CD14-positive monocyte (primary cell): ENCODE measurements around the gene CTSO. TPM values are rescaled to one million over a fixed set of nuclear protein-coding genes. Genes with fewer than 3 reads are reported as not detected.

ENCODE experiments used
- DNase-seq, 3 donors: peaks; one replicate each; pipeline ENCODE4 v3.0.0-alpha.2; 2011 to 2022
- H2AFZ ChIP-seq: 2 replicates; pipeline ENCODE4 v1.6.0; 2012; ENCODE audit warnings: mild to moderate bottlenecking, low read depth, low read length, inconsistent platforms; ENCODE audit not compliant: insufficient read depth, poor library complexity, severe bottlenecking
- H3K27ac ChIP-seq, 2 donors: 1 replicate in 1 of 2; 2 replicates in 1 of 2; pipeline ENCODE4 v1.5.1; 2012 to 2013; ENCODE audit warnings: low read length in 2 of 2, control low read depth in 1 of 2, inconsistent platforms in 1 of 2, low read depth in 1 of 2, mild to moderate bottlenecking in 1 of 2
- H3K27me3 ChIP-seq, 2 donors: one replicate each; pipeline versions ENCODE4 v1.6.0 to v1.6.1; 2011 to 2013; ENCODE audit warnings: low read length in 2 of 2; ENCODE audit not compliant: control insufficient read depth in 2 of 2, insufficient read depth in 2 of 2
- H3K36me3 ChIP-seq, 2 donors: replicated peaks in 1 of 2; 1 replicate in 1 of 2; 2 replicates in 1 of 2; pipeline versions ENCODE4 v1.5.1 to v1.6.1; 2012 to 2013; ENCODE audit warnings: low read length in 2 of 2, control low read depth in 1 of 2, inconsistent platforms in 1 of 2, mild to moderate bottlenecking in 1 of 2; ENCODE audit not compliant: insufficient read depth in 2 of 2, control insufficient read depth in 1 of 2
- H3K4me1 ChIP-seq, 2 donors: 1 replicate in 1 of 2; 2 replicates in 1 of 2; pipeline versions ENCODE4 v1.5.1 to v1.6.1; 2012 to 2013; ENCODE audit warnings: low read length in 2 of 2, control low read depth in 1 of 2, inconsistent platforms in 1 of 2, mild to moderate bottlenecking in 1 of 2, moderate library complexity in 1 of 2; ENCODE audit not compliant: insufficient read depth in 2 of 2, control insufficient read depth in 1 of 2
- H3K4me2 ChIP-seq: replicated peaks from 2 replicates; pipeline ENCODE3; 2012; ENCODE audit warnings: low read length, moderate library complexity, mild to moderate bottlenecking; ENCODE audit not compliant: poor library complexity, severe bottlenecking; ENCODE audit errors: extremely low read depth
- H3K4me3 ChIP-seq, 3 experiments: fragments of 200-600 bp in 1 of 3; sonication (generic) in 1 of 3; replicated peaks in 1 of 3; 1 replicate in 2 of 3; 2 replicates in 1 of 3; pipeline ENCODE4 v1.5.1; 2011 to 2013; ENCODE audit warnings: low read length in 3 of 3, mild to moderate bottlenecking in 3 of 3, control low read depth in 2 of 3, low read depth in 2 of 3, inconsistent platforms in 1 of 3, moderate library complexity in 1 of 3
- H3K79me2 ChIP-seq: 2 replicates; pipeline ENCODE4 v1.6.0; 2012; ENCODE audit warnings: mild to moderate bottlenecking, control low read depth, inconsistent platforms, low read length, moderate library complexity; ENCODE audit not compliant: insufficient read depth
- H3K9ac ChIP-seq: 2 replicates; pipeline ENCODE4 v1.6.0; 2017; ENCODE audit warnings: low read length, mild to moderate bottlenecking; ENCODE audit not compliant: insufficient read depth, poor library complexity, severe bottlenecking
- H3K9me3 ChIP-seq, 2 donors: replicated peaks in 1 of 2; 1 replicate in 1 of 2; 2 replicates in 1 of 2; pipeline versions ENCODE4 v1.5.1 to v1.6.1; 2012 to 2013; ENCODE audit warnings: low read length in 2 of 2, control low read depth in 1 of 2; ENCODE audit not compliant: control insufficient read depth in 1 of 2, insufficient read depth in 1 of 2
- H4K20me1 ChIP-seq: 2 replicates; pipeline ENCODE4 v1.6.0; 2012; ENCODE audit warnings: mild to moderate bottlenecking, low read length, control low read depth, moderate library complexity; ENCODE audit not compliant: insufficient read depth
- H3K27ac Mint-ChIP-seq, 7 donors: one replicate each; pipeline ENCODE4 v1.8.0; 2020; ENCODE audit warnings: mild to moderate bottlenecking in 7 of 7, mixed read lengths in 7 of 7, moderate library complexity in 6 of 7, inconsistent platforms in 2 of 7
- H3K27me3 Mint-ChIP-seq, 3 donors: one replicate each; pipeline ENCODE4 v1.8.0; 2021 to 2022; ENCODE audit warnings: low read depth in 3 of 3, mild to moderate bottlenecking in 3 of 3, mixed read lengths in 3 of 3, moderate library complexity in 3 of 3, inconsistent platforms in 1 of 3
- H3K36me3 Mint-ChIP-seq, 2 donors: one replicate each; pipeline ENCODE4 v1.8.0; 2020; ENCODE audit warnings: mixed read lengths in 2 of 2, inconsistent platforms in 1 of 2, mild to moderate bottlenecking in 1 of 2
- H3K4me1 Mint-ChIP-seq: one replicate; pipeline ENCODE4 v1.8.0; 2020; ENCODE audit warnings: mild to moderate bottlenecking, mixed read lengths
- H3K4me3 Mint-ChIP-seq, 2 donors: one replicate each; pipeline ENCODE4 v1.8.0; 2020; ENCODE audit warnings: mild to moderate bottlenecking in 2 of 2, mixed read lengths in 2 of 2, moderate library complexity in 1 of 2
- H3K9me3 Mint-ChIP-seq, 7 donors: one replicate each; pipeline ENCODE4 v1.8.0; 2020 to 2022; ENCODE audit warnings: mixed read lengths in 7 of 7, mild to moderate bottlenecking in 6 of 7, moderate library complexity in 6 of 7, inconsistent platforms in 2 of 7
- CTCF ChIP-seq: fragments of 200-600 bp; IDR thresholded peaks from one replicate; pipeline ENCODE4 v1.8.0; 2022; ENCODE audit warnings: antibody characterized with exemption, mild to moderate bottlenecking
- WGBS: methylation state at CpG from one replicate; pipeline ENCODE4 v1.1.5; 2013; ENCODE audit warnings: missing lambda C conversion rate; ENCODE audit not compliant: insufficient coverage; 5-methylcytosine and 5-hydroxymethylcytosine counted together
- intact Hi-C, 2 donors: fragments of 100-400 bp; cut with micrococcal nuclease; formaldehyde crosslinking; loops; one replicate each; pipeline versions ENCODE4 v1.15.0 to v1.15.1; 2023
- polyA plus RNA-seq, 3 donors: library from polyadenylated mRNA; depleted of rRNA in 1 of 3; unstranded in 2 of 3; stranded (reverse) in 1 of 3; fragments of 300-500 nt in 2 of 3; fragments of >200 nt in 1 of 3; fragmentation: Illumina TruSeq in 2 of 3; gene quantifications; 1 replicate in 2 of 3; 2 replicates in 1 of 3; pipeline ENCODE4 v1.2.3, GENCODE V29; 2012 to 2021

CTSO gene
- polyA plus RNA-seq, 3 donors: 18.6 to 49.1 (median 44.7) TPM

GRCh38 chr4:155906554-155907247, 47.0 kb downstream of the CTSO start:
- no peak for TF ChIP-seq CTCF
- Mint-ChIP-seq H3K27me3 (no peaks in the 10 kb centered on the region), H3K27ac (no peak overlapping the region), H3K36me3 (no peaks in the 10 kb centered on the region), H3K4me1 (peaks cover 3% of the 10 kb centered on the region), H3K4me3 (no peak overlapping the region), H3K9me3 (peaks cover 0 to 2% (median 0%) of the 10 kb centered on the region in 7 donors)
- H3K9ac ChIP-seq: no peak overlapping the region
- no peaks in the 10 kb centered on the region for H4K20me1 ChIP-seq
- no peaks in the 10 kb centered on the region for H3K36me3 ChIP-seq
- WGBS: no CpG with 5 or more reads among the region's 6 CpGs
- H3K27me3 ChIP-seq: no peaks in the 10 kb centered on the region
- intact Hi-C loops: no loop called here
- H2AFZ ChIP-seq: no peak overlapping the region
- no peaks in the 10 kb centered on the region for H3K9me3 ChIP-seq
- DNase-seq: no peak
- no peaks in the 10 kb centered on the region for H3K79me2 ChIP-seq
- H3K4me2 ChIP-seq: no peak overlapping the region
- H3K4me3 ChIP-seq: no peak overlapping the region
- no peak overlapping the region for H3K27ac ChIP-seq
- no peaks in the 10 kb centered on the region for H3K4me1 ChIP-seq

- no peak for DNase-seq
- Histone ChIP-seq H3K36me3 (no peaks in the 10 kb centered on the region), H3K27me3 (no peaks in the 10 kb centered on the region), H3K79me2 (no peaks in the 10 kb centered on the region), H3K9ac (no peak overlapping the region), H3K4me1 (no peaks in the 10 kb centered on the region), H3K4me3 (no peak overlapping the region), H3K4me2 (no peak overlapping the region), H2AFZ (no peak overlapping the region), H3K9me3 (no peaks in the 10 kb centered on the region), H3K27ac (no peak overlapping the region), H4K20me1 (no peaks in the 10 kb centered on the region)
- Mint-ChIP-seq H3K27me3 (no peaks in the 10 kb centered on the region), H3K4me3 (no peak overlapping the region), H3K36me3 (no peaks in the 10 kb centered on the region), H3K9me3 (peaks cover 0 to 2% (median 0%) of the 10 kb centered on the region in 7 donors), H3K4me1 (peaks cover 3% of the 10 kb centered on the region), H3K27ac (no peak overlapping the region)
- intact Hi-C loops: no loop called here
- TF ChIP-seq CTCF: no peak
- WGBS: no CpG with 5 or more reads among the region's 3 CpGs
Observed at GRCh38 chr4:155904331-155904730, 49.3 kb downstream of the CTSO start.
